GM18517 (cell line): ENCODE measurements around the gene LRMDA.

Source experiments
- ATAC-seq: cut with Tn5 transposase; IDR thresholded peaks from one replicate; pipeline ENCODE4 v1.9.1; 2021; ENCODE audit warnings: mild to moderate bottlenecking, moderate library complexity; ENCODE audit not compliant: unreplicated experiment

Gene LRMDA

GRCh38 chr10:76198287-76199035, 767.0 kb downstream of the LRMDA start:
- no peak for ATAC-seq

GRCh38 chr10:76201962-76202361, 770.5 kb downstream of the LRMDA start:
- ATAC-seq, result no peak

- no peak for ATAC-seq
Observed at GRCh38 chr10:76202777-76203176, 771.4 kb downstream of the LRMDA start.

GRCh38 chr10:76205361-76205760, 773.9 kb downstream of the LRMDA start:
- no peak for ATAC-seq

- ATAC-seq, result no peak
Observed at GRCh38 chr10:76206797-76207352, 775.5 kb downstream of the LRMDA start.

- no peak for ATAC-seq
Observed at GRCh38 chr10:76209135-76209534, 777.7 kb downstream of the LRMDA start.

- no peak for ATAC-seq
Observed at GRCh38 chr10:76210211-76210610, 778.8 kb downstream of the LRMDA start.

- ATAC-seq, result no peak
Observed at GRCh38 chr10:76211691-76212090, 780.3 kb downstream of the LRMDA start.

GRCh38 chr10:76213876-76214275, 782.5 kb downstream of the LRMDA start:
- ATAC-seq, result no peak

- no peak for ATAC-seq
Observed at GRCh38 chr10:76218035-76218434, 786.6 kb downstream of the LRMDA start.

GRCh38 chr10:76229341-76229740, 797.9 kb downstream of the LRMDA start:
- no peak for ATAC-seq

- ATAC-seq, result no peak
Observed at GRCh38 chr10:76230921-76231285, 799.5 kb downstream of the LRMDA start.

- no peak for ATAC-seq
Observed at GRCh38 chr10:76231286-76231934, 800.0 kb downstream of the LRMDA start.

- ATAC-seq, result no peak
Observed at GRCh38 chr10:76234499-76235226, 803.2 kb downstream of the LRMDA start.

GRCh38 chr10:76236356-76236755, 804.9 kb downstream of the LRMDA start:
- ATAC-seq, result no peak

DNA sequence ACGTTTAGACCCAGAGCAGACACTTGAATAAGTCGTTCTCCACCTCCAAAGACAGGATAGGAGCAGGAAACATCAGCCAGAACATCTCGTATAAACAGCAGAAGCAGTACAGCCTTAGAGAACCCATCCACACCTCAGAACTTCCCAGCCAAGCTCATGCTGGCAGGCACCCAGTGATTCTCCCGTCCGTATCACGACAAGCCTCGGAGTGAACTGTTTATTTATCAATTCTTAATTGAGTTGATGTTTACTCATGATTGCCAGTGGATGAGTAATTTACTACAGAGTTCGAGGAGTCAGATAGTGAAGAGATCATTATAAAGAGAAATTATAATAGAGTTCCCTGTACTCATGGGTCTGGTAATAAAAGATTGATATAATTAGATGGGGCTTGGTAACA, 811.5 kb downstream of the LRMDA start:
- no peak for ATAC-seq

- no peak for ATAC-seq
Observed at GRCh38 chr10:76244061-76244686, 812.8 kb downstream of the LRMDA start.

DNA sequence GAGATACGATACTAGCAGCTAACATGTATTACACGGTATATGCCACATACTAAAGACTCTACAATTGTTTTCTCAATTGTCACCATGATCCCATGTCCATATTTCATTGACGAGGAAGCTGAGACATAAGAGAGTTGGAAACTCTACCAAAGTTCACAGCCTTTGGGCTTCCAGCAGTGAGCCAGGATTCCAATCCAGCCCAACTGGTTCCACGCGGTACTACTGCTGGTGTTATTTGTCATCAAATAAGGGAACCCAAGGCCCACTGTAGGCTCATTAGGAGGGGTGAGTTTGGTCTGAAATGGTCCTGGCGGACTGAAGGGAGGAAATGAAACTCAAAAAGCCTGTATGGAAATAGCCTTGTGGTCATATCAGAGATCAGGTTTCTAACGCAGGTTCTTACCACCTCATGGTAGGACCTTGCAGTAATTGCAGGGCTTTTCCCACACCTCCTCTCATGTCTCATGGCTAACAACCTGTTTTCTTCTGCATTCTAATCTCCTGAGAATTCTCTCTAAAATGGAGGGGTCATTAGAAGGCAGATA, 814.6 kb downstream of the LRMDA start:
- no peak for ATAC-seq

DNA sequence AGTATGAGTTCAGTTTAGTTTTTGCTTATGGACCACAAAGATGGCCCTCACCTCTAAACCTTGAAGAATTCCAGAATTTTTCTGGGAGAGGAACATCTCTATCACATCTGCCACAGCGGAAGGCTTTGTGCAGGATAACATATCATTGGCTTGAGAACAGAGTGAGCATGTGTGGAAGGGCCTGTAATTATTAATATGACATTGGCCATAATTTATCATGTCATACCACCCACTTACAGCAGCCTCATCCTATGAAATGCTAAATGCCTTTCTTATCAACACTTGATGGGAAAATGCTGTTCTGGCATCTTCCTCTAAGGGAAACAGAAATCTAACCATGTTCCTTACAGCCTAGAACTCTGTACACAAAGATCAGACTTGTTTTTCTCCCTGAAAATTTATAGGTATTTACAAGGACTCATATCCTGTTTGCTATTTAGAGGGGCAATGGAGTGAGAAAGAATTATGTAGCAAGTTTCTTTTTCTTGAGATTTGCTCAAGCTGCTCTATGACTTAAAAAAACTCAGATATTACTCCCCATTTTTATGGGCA, 817.3 kb downstream of the LRMDA start:
- no peak for ATAC-seq

DNA sequence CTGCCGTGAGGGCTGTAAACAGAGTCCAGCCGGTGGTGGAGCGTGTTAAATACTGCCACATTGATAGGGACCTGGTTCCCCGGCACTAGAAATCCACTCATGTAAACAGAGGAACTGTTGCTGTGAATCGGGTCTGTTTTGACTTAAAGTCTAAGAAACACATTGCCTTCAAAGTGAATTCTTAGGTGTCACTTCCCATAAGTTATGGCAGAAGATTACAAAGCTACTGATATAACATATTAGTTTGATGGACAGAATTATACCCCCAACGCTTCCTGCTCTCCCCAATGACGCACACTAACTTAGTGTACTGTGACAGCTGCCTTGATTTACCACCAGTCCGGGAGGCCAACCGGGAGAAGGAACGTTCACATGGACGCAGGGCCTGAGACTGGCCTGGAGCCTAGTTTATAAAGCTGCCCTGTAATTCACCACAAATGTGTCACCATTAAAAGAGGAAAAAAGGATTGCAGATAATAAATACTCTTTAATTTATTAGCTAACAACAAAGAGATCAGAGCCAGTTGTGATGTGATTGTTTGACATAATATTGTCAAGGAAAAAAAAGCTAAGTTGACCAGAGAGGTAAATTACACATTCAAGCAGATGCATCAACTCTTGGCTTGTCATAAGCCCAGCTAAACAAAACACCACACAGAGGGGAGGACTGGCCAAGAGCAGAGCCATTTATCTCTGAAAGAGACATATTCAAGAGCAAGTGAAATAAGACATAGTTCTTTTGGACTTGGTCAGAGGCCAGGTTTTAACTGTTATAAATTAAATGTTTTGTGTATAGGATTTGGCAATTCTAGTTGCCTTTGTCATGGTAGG, 820.6 kb downstream of the LRMDA start:
- no peak for ATAC-seq
